EH (cell line): ENCODE measurements around the gene ATN1.
"Not testable (repeated sequence)": the region's sequence is repeated elsewhere in the genome, so short reads cannot be mapped to it uniquely, and the experiment has no call there.

Source experiments
- DNase-seq: peaks from one replicate; pipeline ENCODE4 v3.0.0-alpha.2; 2015; ENCODE audit warnings: low read depth

The ATN1 gene

DNA sequence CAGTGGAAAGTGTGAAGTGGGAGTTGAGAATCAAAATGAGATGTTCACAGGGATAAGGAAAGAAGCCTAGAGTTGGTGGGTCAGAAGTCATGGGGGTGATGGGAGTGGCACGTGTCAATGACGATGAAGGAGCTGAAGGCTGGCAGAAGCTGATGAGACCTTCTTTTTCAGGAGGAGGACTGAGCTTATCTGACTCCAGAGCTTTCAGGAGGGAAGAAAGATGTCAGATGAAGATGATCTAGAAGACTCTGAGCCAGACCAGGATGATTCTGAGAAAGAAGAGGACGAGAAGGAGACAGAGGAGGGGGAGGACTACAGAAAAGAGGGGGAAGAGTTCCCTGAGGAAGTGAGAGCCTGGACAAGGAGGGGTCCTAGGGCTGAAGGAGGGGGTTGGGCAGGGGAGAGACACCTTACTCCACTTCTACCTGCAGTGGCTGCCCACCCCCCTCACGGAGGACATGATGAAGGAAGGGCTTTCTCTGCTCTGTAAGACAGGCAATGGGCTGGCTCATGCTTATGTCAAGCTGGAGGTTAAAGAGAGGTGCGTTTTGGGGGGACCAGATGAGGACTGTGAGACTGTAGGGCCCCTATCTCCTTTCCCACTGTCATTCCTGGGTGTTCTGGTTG lies 22.2 kb upstream of the ATN1 start:
- DNase-seq: no peak

DNA sequence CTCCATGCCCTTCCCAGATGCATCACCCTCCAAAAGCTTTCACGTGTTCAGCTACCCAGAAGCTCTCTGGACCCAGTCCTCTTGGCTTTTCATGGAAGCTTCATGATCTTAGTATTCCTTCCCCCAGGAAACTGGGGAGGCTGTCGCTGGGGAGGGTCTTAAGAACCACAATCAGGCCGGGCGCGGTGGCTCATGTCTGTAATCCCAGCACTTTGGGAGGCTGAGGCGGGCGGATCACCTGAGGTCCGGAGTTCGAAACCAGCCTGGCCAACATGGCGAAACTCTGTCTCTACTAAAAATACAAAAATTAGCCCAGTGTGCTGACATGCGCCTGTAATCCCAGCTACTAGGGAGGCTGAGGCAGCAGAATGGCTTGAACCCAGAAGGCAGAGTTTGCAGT lies 19.6 kb upstream of the ATN1 start:
- DNase-seq: not testable (repeated sequence)

- DNase-seq: no peak
These were observed 18.2 kb upstream of the ATN1 start for GRCh38 chr12:6909421-6910145.

DNA sequence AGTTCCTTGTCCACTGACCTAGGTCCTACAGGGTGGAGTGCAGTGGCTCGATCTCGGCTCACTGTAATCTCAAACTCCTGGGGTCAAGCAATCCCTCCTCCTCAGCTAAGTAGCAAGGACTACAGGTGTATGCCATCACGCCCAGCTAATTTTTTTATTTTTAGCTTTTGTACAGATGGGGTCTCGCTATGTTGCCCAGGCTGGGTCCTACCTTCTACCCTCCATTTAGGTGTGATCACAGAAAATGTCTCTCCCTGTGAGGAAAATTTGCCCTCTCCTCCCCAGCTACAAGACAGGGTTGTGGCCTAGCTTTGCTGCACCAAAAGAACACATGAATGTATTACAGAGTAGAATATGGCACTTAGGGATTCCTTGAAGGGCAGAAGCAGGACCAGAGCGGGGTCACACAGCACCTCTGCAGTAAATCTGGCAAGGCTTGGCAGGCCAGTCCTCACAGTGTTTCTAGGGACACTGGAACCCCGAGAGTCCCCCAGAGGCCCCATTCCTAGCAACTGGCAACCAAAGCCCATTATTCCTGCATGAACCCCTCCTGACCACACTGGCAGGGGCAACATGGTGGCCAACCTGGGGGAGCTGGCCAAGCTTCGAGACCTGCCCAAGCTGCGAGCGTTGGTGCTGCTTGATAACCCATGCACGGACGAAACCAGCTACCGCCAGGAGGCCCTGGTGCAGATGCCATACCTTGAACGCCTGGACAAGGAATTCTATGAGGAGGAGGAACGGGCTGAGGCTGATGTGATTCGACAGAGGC lies 15.4 kb upstream of the ATN1 start:
- DNase-seq: no peak

DNA sequence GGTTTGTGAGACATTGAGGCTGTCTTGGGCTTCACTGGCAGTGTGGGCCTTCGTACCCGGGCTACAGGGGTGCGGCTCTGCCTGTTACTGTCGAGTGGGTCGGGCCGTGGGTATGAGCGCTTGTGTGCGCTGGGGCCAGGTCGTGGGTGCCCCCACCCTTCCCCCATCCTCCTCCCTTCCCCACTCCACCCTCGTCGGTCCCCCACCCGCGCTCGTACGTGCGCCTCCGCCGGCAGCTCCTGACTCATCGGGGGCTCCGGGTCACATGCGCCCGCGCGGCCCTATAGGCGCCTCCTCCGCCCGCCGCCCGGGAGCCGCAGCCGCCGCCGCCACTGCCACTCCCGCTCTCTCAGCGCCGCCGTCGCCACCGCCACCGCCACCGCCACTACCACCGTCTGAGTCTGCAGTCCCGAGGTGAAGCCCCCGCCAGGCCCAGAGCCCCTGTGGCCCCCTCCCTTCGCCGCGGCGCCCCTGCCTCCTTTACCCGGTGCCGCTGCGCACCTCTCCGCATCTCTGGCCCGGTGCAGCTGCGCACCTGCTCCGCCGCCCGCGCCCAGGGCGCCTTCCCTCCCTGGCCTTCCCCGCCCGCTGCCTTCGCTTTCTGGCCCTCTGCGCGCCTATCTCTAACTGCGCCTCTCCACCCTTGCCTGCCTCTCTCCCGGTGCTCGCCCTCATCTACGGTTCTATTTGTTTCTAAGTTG lies 13.4 kb upstream of the ATN1 start, which contains the start of gene ENO2:
Gene ENO2 (plus strand): TSS at position 335 of the 701 bp plus-strand sequence. CDS start 1,253 bp downstream, outside the sequence.
- peak; percentile 79 for DNase-seq

GRCh38 chr12:6914947-6915788 lies 12.6 kb upstream of the ATN1 start:
- peak; percentile 47 for DNase-seq

DNA sequence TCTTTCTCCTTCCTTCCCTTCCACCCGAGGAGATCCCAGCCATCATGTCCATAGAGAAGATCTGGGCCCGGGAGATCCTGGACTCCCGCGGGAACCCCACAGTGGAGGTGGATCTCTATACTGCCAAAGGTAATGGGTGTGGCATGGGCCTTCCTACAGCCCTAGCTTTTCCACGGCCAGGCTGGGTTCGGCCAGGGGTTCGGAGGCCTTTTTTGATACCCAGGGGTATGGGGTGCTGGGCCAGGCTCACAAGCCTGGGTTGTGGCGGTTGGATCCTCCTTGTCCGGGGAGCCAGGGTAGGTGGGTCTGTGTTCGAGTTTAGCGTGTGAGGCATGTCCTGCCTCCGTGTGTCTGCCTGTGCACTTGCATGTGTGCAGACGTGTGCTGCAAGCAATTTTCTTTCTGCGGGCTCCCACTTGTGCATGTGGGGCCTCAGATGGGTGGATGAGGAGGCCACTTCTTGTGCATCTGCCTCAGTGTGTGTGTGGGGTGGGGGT lies 11.9 kb upstream of the ATN1 start:
- no peak for DNase-seq

GRCh38 chr12:6916426-6917200 lies 11.1 kb upstream of the ATN1 start:
- no peak for DNase-seq

DNA sequence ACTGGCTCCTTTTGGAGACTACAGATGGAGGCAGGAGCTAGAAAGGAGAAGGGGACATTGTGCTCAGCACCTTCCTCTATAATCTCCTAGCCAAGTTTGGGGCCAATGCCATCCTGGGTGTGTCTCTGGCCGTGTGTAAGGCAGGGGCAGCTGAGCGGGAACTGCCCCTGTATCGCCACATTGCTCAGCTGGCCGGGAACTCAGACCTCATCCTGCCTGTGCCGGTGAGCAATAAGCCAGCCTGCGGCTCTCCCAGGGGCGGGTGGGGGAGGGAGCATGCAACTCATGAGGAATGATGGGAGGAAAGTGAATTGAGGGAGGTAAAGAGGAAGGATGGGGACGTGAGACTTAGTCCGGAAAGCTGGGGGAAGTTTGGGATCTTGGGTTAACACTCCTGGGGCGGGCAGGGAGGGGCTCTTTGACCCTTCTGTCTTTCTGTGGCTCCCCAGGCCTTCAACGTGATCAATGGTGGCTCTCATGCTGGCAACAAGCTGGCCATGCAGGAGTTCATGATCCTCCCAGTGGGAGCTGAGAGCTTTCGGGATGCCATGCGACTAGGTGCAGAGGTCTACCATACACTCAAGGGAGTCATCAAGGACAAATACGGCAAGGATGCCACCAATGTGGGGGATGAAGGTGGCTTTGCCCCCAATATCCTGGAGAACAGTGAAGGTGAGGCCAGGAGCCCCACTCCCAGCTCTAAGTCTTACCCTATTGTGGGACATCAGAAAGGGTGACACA lies 10.1 kb upstream of the ATN1 start:
- DNase-seq: peak; percentile 58

- DNase-seq: no peak
These were observed 8.2 kb upstream of the ATN1 start for GRCh38 chr12:6919588-6919987.

GRCh38 chr12:6921539-6921938 lies 6.2 kb upstream of the ATN1 start:
- no peak for DNase-seq

GRCh38 chr12:6921996-6922946 lies 5.5 kb upstream of the ATN1 start:
- DNase-seq: no peak

DNA sequence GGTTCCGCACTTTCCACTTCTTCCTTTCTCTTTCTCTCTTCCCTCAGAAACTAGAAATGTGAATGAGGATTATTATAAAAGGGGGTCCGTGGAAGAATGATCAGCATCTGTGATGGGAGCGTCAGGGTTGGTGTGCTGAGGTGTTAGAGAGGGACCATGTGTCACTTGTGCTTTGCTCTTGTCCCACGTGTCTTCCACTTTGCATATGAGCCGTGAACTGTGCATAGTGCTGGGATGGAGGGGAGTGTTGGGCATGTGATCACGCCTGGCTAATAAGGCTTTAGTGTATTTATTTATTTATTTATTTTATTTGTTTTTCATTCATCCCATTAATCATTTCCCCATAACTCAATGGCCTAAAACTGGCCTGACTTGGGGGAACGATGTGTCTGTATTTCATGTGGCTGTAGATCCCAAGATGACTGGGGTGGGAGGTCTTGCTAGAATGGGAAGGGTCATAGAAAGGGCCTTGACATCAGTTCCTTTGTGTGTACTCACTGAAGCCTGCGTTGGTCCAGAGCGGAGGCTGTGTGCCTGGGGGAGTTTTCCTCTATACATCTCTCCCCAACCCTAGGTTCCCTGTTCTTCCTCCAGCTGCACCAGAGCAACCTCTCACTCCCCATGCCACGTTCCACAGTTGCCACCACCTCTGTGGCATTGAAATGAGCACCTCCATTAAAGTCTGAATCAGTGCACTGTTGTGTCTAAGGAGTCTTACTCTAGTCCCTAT lies 4.6 kb upstream of the ATN1 start:
- no peak for DNase-seq

DNA sequence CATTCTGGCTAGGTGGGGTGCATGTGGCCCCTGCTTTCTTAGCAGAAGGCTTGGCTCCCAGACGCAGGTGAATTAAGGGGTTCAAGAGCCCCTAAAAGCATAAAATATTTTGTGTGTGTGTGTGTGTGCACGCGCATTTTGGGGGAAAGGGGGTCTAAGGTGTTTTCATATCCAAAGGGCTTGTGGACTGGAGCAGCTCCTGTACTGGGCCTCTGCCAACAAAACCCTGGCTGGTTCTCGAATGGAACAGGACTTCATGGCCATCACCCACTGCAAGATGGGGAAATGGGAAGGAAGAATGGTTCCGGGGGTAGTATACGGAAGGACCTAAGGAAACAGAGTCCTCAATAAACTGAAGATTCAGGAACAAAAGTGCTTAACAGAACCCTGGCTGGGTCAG lies 3.9 kb upstream of the ATN1 start:
- DNase-seq: no peak

GRCh38 chr12:6925239-6925539 lies 2.6 kb upstream of the ATN1 start:
- DNase-seq: no peak

DNA sequence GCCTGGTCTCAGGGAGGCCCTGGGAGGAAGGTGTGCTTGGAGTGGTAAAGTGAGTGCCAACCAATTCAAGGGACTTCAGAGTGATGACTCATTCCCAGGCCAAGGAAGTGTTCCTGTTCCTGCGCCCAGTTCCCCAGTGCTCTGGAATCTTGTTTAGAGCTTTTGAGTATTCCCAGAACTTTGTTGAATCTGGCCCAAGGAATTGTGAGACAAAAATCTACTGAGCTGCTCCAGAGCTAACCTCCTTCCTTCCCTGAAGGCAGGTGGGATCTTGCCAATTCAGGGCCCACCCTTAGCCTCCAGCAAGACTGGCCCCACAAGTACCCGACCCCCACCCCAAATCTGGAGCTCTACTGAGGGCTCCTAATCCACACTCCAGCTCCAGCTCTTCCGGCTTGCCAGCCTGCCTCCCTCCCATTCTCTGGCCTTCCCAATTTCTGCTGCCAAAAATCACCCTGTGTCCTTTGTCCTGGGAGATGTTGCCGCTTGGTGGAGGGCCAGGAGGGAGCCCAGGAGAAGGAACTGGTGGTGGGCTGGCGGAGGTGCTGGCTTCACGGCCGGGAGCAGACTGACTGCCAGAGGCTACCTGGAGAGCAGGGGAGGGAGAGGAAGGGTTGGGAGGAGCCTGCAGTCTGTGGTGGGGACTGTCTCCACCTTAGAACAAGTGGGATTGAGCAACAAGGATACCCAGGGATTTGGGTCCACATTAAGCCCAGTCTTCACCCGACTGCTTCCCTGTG lies 2.0 kb upstream of the ATN1 start:
- DNase-seq: peak; percentile 94

GRCh38 chr12:6928022-6928702 lies 403 bp downstream of the ATN1 start:
- DNase-seq: no peak
